HepG2 (cell line): ENCODE data around the gene MCM8.

Experiments
- BHLHE40 ChIP-seq: IDR thresholded peaks from 2 replicates; pipeline ENCODE4 v1.6.1; 2011; ENCODE audit warnings: low read length, improper control_type of control experiment
- HOXA5 ChIP-seq: sonication (generic); formaldehyde crosslinking; IDR thresholded peaks from 2 replicates; pipeline ENCODE4 v1.4.0; 2020; ENCODE audit warnings: missing genetic modification reagents
- KDM5A ChIP-seq: fragments of 200-600 bp; sonication (generic); IDR thresholded peaks from 2 replicates; pipeline ENCODE4 v1.7.0; 2018; ENCODE audit warnings: antibody characterized with exemption, mild to moderate bottlenecking, low read length, borderline replicate concordance
- TBP ChIP-seq: sonication (generic); formaldehyde crosslinking; IDR thresholded peaks from 2 replicates; pipeline ENCODE4 v1.5.0; 2020; ENCODE audit warnings: missing genetic modification reagents
- ZZZ3 ChIP-seq: sonication (generic); formaldehyde crosslinking; IDR thresholded peaks from 2 replicates; pipeline ENCODE4 v1.4.0; 2020; ENCODE audit warnings: missing genetic modification reagents, mild to moderate bottlenecking, borderline replicate concordance
- TF ChIP-seq, protein P1 (sequence below): sonication (generic); formaldehyde crosslinking; IDR thresholded peaks from 2 replicates; pipeline ENCODE4 v1.4.0; 2020; ENCODE audit warnings: missing genetic modification reagents

DNA sequence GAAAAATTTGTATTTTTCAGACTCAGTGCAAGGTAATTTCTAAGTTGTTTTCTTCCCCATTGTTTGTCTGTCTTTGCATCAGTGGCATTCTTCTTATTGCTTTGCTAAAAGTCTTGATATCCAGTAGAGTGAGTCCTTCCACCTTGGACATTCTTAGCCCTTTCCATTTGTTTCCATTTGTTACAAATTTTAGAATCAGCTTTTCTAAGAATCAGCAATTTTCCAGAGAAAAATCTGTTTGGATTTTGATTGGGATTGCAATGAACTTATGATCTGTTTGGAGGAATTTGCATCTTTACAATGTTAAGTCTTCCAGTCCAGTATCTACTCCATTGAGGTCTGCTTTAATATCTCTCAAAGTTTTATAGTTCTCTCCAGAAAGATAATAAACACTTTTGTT, 67.0 kb downstream of the MCM8 start:
- TF ChIP-seq BHLHE40 (no peak), HOXA5 (CRISPR knock-in tag) (no peak), TBP (no peak), ZZZ3 (CRISPR knock-in tag) (no peak), KDM5A (no peak)
- TF ChIP-seq, protein P1, sequence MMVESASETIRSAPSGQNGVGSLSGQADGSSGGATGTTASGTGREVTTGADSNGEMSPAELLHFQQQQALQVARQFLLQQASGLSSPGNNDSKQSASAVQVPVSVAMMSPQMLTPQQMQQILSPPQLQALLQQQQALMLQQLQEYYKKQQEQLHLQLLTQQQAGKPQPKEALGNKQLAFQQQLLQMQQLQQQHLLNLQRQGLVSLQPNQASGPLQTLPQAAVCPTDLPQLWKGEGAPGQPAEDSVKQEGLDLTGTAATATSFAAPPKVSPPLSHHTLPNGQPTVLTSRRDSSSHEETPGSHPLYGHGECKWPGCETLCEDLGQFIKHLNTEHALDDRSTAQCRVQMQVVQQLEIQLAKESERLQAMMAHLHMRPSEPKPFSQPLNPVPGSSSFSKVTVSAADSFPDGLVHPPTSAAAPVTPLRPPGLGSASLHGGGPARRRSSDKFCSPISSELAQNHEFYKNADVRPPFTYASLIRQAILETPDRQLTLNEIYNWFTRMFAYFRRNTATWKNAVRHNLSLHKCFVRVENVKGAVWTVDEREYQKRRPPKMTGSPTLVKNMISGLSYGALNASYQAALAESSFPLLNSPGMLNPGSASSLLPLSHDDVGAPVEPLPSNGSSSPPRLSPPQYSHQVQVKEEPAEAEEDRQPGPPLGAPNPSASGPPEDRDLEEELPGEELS (CRISPR knock-in tag) = no peak
